Sciatic nerve (tissue), 2 donors: ENCODE results near the gene OPN1LW. TPM values are rescaled to one million over a fixed set of nuclear protein-coding genes. Genes with fewer than 3 reads are reported as not detected.
"Not testable (repeated sequence)": the region's sequence is repeated elsewhere in the genome, so short reads cannot be mapped to it uniquely, and the experiment has no call there.

ENCODE experiments used
- ATAC-seq: fragments of 200-7000 bp; cut with Tn5 transposase; one replicate; pipeline ENCODE4 v1.9.1; 2020; ENCODE audit warnings: mild to moderate bottlenecking, moderate library complexity
- DNase-seq: peaks from one replicate; pipeline ENCODE4 v3.0.0-alpha.2; 2020; ENCODE audit warnings: low spot score
- intact Hi-C: fragments of 100-400 bp; cut with DNase I; formaldehyde crosslinking; loops from one replicate; pipeline ENCODE4 v1.14.2; 2022
- total RNA-seq: library from RNA; stranded (reverse); fragmentation: NEBNext Ultra II Directional; extraction: Animal tissue kit (Norgen Biotek cat#: 25700); gene quantifications from one replicate; pipeline ENCODE4 v1.2.1, GENCODE V29; 2021
- donor health status: DM: no; HTN: no; CAD: no.
- donor health status: DM: no; HTN: no; CAD: no.

Gene OPN1LW
- not detected for total RNA-seq

GRCh38 chrX:154144010-154144409, at the start of gene OPN1LW:
Gene OPN1LW, plus strand, starts transcription at chrX:154144243. Its CDS starts 41 bp downstream, at chrX:154144284.
- DNase-seq, ATAC-seq, intact Hi-C loops: not testable (repeated sequence)

GRCh38 chrX:154094833-154095232, 49.2 kb upstream of the OPN1LW start:
- intact Hi-C loops = no loop called here
- ATAC-seq (no peak), DNase-seq (no peak)

- intact Hi-C loops = no loop called here
- ATAC-seq (peak; percentile 58), DNase-seq (no peak)
Observed at GRCh38 chrX:154096140-154097002, 47.7 kb upstream of the OPN1LW start.

- peak; percentile 83 for ATAC-seq
- intact Hi-C loops = no loop called here
- DNase-seq = peak; percentile 84
Observed at GRCh38 chrX:154097003-154097588, 46.9 kb upstream of the OPN1LW start.

GRCh38 chrX:154097589-154098541, 46.2 kb upstream of the OPN1LW start, which contains the start of gene MECP2:
Gene MECP2, minus strand, starts transcription at chrX:154097717.
- ATAC-seq (peak; percentile 94), DNase-seq (peak; percentile 94)
- intact Hi-C loops = no loop called here

GRCh38 chrX:154098551-154098950, 45.5 kb upstream of the OPN1LW start:
- ATAC-seq (no peak), DNase-seq (no peak)
- intact Hi-C loops = no loop called here

GRCh38 chrX:154113729-154114128, 30.3 kb upstream of the OPN1LW start:
- ATAC-seq (no peak), DNase-seq (no peak)
- intact Hi-C loops = no loop called here

- intact Hi-C loops = no loop called here
- DNase-seq (no peak), ATAC-seq (no peak)
Observed at GRCh38 chrX:154114652-154115051, 29.4 kb upstream of the OPN1LW start.

- intact Hi-C loops = no loop called here
- ATAC-seq (no peak), DNase-seq (no peak)
Observed at GRCh38 chrX:154115071-154115470, 29.0 kb upstream of the OPN1LW start.

- intact Hi-C loops = no loop called here
- DNase-seq = no peak
- no peak for ATAC-seq
Observed at GRCh38 chrX:154115750-154116149, 28.3 kb upstream of the OPN1LW start.

GRCh38 chrX:154116426-154117211, 27.4 kb upstream of the OPN1LW start:
- ATAC-seq (no peak), DNase-seq (no peak)
- intact Hi-C loops = no loop called here

GRCh38 chrX:154117566-154117965, 26.5 kb upstream of the OPN1LW start:
- DNase-seq = no peak
- no peak for ATAC-seq
- intact Hi-C loops = no loop called here

GRCh38 chrX:154120567-154120966, 23.5 kb upstream of the OPN1LW start:
- DNase-seq (no peak), ATAC-seq (no peak)
- intact Hi-C loops = no loop called here

GRCh38 chrX:154121207-154121606, 22.8 kb upstream of the OPN1LW start:
- no peak for DNase-seq
- peak; percentile 83 for ATAC-seq
- intact Hi-C loops = no loop called here

- peak; percentile 37 for ATAC-seq
- DNase-seq = no peak
- intact Hi-C loops = no loop called here
Observed at GRCh38 chrX:154121961-154122360, 22.1 kb upstream of the OPN1LW start.

GRCh38 chrX:154123241-154124219, 20.5 kb upstream of the OPN1LW start:
- intact Hi-C loops = no loop called here
- ATAC-seq = no peak
- no peak for DNase-seq

GRCh38 chrX:154125391-154126040, 18.5 kb upstream of the OPN1LW start:
- DNase-seq (no peak), ATAC-seq (no peak)
- intact Hi-C loops = no loop called here
